H9 (cell line): ENCODE measurements around the gene VLDLR. TPM values are rescaled to one million over a fixed set of nuclear protein-coding genes. Genes with fewer than 3 reads are reported as not detected.
A peak's percentile ranks its signal among the peaks of the same experiment; 100 is the strongest.

Experiments
- DNase-seq: peaks from one replicate; pipeline ENCODE4 v3.0.0-alpha.2; 2017
- H2AFZ ChIP-seq: one replicate; pipeline ENCODE4 v1.6.1; 2013; ENCODE audit warnings: mild to moderate bottlenecking, low read length, control low read depth, moderate library complexity
- H2AK5ac ChIP-seq: 2 replicates; pipeline ENCODE4 v1.6.1; 2013; ENCODE audit warnings: low read length, control low read depth, mixed read lengths; ENCODE audit not compliant: insufficient read length
- H2BK120ac ChIP-seq: one replicate; pipeline ENCODE4 v1.6.1; 2013; ENCODE audit warnings: low read depth, mild to moderate bottlenecking, low read length, control low read depth, inconsistent platforms; ENCODE audit not compliant: poor library complexity, severe bottlenecking
- H2BK12ac ChIP-seq: 2 replicates; pipeline ENCODE4 v1.6.1; 2013; ENCODE audit warnings: low read length, control low read depth, mixed read lengths, low read depth; ENCODE audit not compliant: insufficient read length
- H2BK15ac ChIP-seq: 2 replicates; pipeline ENCODE4 v1.6.1; 2013; ENCODE audit warnings: low read depth, low read length, control low read depth
- H2BK20ac ChIP-seq: one replicate; pipeline ENCODE4 v1.6.1; 2013; ENCODE audit warnings: low read depth, mild to moderate bottlenecking, low read length, control low read depth, inconsistent platforms; ENCODE audit not compliant: poor library complexity, severe bottlenecking
- H2BK5ac ChIP-seq: 2 replicates; pipeline ENCODE4 v1.6.1; 2013; ENCODE audit warnings: low read length, control low read depth, mixed read lengths; ENCODE audit not compliant: insufficient read length
- H3K14ac ChIP-seq: 2 replicates; pipeline ENCODE4 v1.6.1; 2013; ENCODE audit warnings: low read length, control low read depth; ENCODE audit not compliant: insufficient read depth
- H3K18ac ChIP-seq: 2 replicates; pipeline ENCODE4 v1.6.1; 2013; ENCODE audit warnings: low read depth, mild to moderate bottlenecking, mixed read lengths, low read length, control low read depth; ENCODE audit not compliant: insufficient read length
- H3K23ac ChIP-seq: 2 replicates; pipeline ENCODE4 v1.6.1; 2013; ENCODE audit warnings: low read length, control low read depth, mixed read lengths, low read depth; ENCODE audit not compliant: insufficient read length
- H3K23me2 ChIP-seq: 2 replicates; pipeline ENCODE4 v1.6.1; 2013; ENCODE audit warnings: low read depth, mild to moderate bottlenecking, mixed read lengths, low read length, control low read depth; ENCODE audit not compliant: insufficient read length, poor library complexity, severe bottlenecking
- H3K27ac ChIP-seq: 2 replicates; pipeline ENCODE4 v1.5.1; 2013; ENCODE audit warnings: low read length, control low read depth, mixed read lengths, low read depth; ENCODE audit not compliant: insufficient read length
- H3K27me3 ChIP-seq: 2 replicates; pipeline ENCODE4 v1.6.1; 2013; ENCODE audit warnings: low read length, control low read depth, inconsistent platforms; ENCODE audit not compliant: insufficient read depth
- H3K4ac ChIP-seq: 2 replicates; pipeline ENCODE4 v1.6.1; 2013; ENCODE audit warnings: low read depth, mild to moderate bottlenecking, control low read depth, inconsistent platforms, low read length, moderate library complexity
- H3K4me1 ChIP-seq: 2 replicates; pipeline ENCODE4 v1.6.1; 2013; ENCODE audit warnings: low read length, control low read depth, inconsistent platforms; ENCODE audit not compliant: insufficient read depth
- H3K4me2 ChIP-seq: 2 replicates; pipeline ENCODE4 v1.6.1; 2013; ENCODE audit warnings: low read length, control low read depth, mixed read lengths; ENCODE audit not compliant: insufficient read length, insufficient read depth
- H3K56ac ChIP-seq: 2 replicates; pipeline ENCODE4 v1.6.1; 2013; ENCODE audit warnings: low read depth, mild to moderate bottlenecking, mixed read lengths, low read length, control low read depth; ENCODE audit not compliant: insufficient read length
- H3K79me1 ChIP-seq: 2 replicates; pipeline ENCODE4 v1.6.1; 2013; ENCODE audit warnings: low read depth, mild to moderate bottlenecking, moderate library complexity, low read length, control low read depth, inconsistent platforms; ENCODE audit not compliant: insufficient read depth, poor library complexity, severe bottlenecking
- H3K79me2 ChIP-seq: 2 replicates; pipeline ENCODE4 v1.6.1; 2013; ENCODE audit warnings: low read length, control low read depth, inconsistent platforms; ENCODE audit not compliant: insufficient read depth
- H3K9ac ChIP-seq: 2 replicates; pipeline ENCODE4 v1.6.1; 2013; ENCODE audit warnings: low read length, control low read depth, mixed read lengths; ENCODE audit not compliant: insufficient read length; ENCODE audit errors: extremely low read depth
- H3K9me3 ChIP-seq: one replicate; pipeline ENCODE4 v1.6.1; 2013; ENCODE audit warnings: low read depth, low read length, inconsistent platforms; ENCODE audit not compliant: control insufficient read depth
- H3T11ph ChIP-seq: one replicate; pipeline ENCODE4 v1.6.1; 2013; ENCODE audit warnings: mild to moderate bottlenecking, low read length, control low read depth, inconsistent platforms
- H4K20me1 ChIP-seq: one replicate; pipeline ENCODE4 v1.6.1; 2013; ENCODE audit not compliant: control insufficient read depth, insufficient read length, insufficient read depth
- H4K5ac ChIP-seq: 2 replicates; pipeline ENCODE4 v1.6.1; 2013; ENCODE audit warnings: low read depth, mild to moderate bottlenecking, mixed read lengths, low read length, control low read depth; ENCODE audit not compliant: insufficient read length
- H4K8ac ChIP-seq: replicated peaks from 2 replicates; pipeline ENCODE4 v1.6.1; 2013; ENCODE audit warnings: low read length, control low read depth, mixed read lengths, low read depth; ENCODE audit not compliant: insufficient read length
- H4K91ac ChIP-seq: 2 replicates; pipeline ENCODE4 v1.6.1; 2013; ENCODE audit warnings: low read depth, mild to moderate bottlenecking, moderate library complexity, mixed read lengths, low read length, control low read depth; ENCODE audit not compliant: insufficient read length
- H3K27ac Mint-ChIP-seq, 3 experiments: 2 replicates in 2 of 3; 3 replicates in 1 of 3; pipeline ENCODE4 v1.8.0; 2020 to 2021; ENCODE audit warnings: mixed read lengths in 3 of 3, mild to moderate bottlenecking in 1 of 3, moderate library complexity in 1 of 3
- H3K27me3 Mint-ChIP-seq: 2 replicates; pipeline ENCODE4 v1.8.0; 2021; ENCODE audit warnings: low read depth, mild to moderate bottlenecking, moderate library complexity, mixed read lengths
- H3K36me3 Mint-ChIP-seq, 3 experiments: 2 replicates in 2 of 3; 3 replicates in 1 of 3; pipeline ENCODE4 v1.8.0; 2020 to 2021; ENCODE audit warnings: low read depth in 3 of 3, mixed read lengths in 3 of 3; ENCODE audit not compliant: insufficient read depth in 1 of 3
- H3K4me1 Mint-ChIP-seq, 2 experiments: 2 replicates each; pipeline ENCODE4 v1.8.0; 2020; ENCODE audit warnings: mixed read lengths in 2 of 2
- H3K4me3 Mint-ChIP-seq, 2 experiments: 2 replicates in 1 of 2; 3 replicates in 1 of 2; pipeline ENCODE4 v1.8.0; 2020 to 2021; ENCODE audit warnings: mild to moderate bottlenecking in 2 of 2, mixed read lengths in 2 of 2, moderate library complexity in 1 of 2
- H3K9me3 Mint-ChIP-seq, 2 experiments: 2 replicates in 1 of 2; 3 replicates in 1 of 2; pipeline ENCODE4 v1.8.0; 2020; ENCODE audit warnings: mild to moderate bottlenecking in 2 of 2, mixed read lengths in 2 of 2, moderate library complexity in 1 of 2
- CTCF ChIP-seq: fragments of 200-600 bp; sonication (generic); conservative IDR thresholded peaks from 3 replicates; pipeline ENCODE4 v1.8.0; 2021; ENCODE audit warnings: antibody characterized with exemption, mild to moderate bottlenecking
- WGBS: extraction: QIAGEN DNeasy Blood & Tissue Kit; methylation state at CpG from one replicate; pipeline ENCODE4 v1.1.7; 2013; ENCODE audit warnings: missing lambda C conversion rate, low lambda C conversion rate, mixed read lengths; ENCODE audit not compliant: insufficient read length; ENCODE audit errors: extremely low coverage; 5-methylcytosine and 5-hydroxymethylcytosine counted together
- total RNA-seq: library from RNA; stranded (reverse); gene quantifications from 2 replicates; pipeline ENCODE4 v1.2.1, GENCODE V29; 2021

Gene VLDLR
- total RNA-seq, 1 experiment from 2014 or later, result 19.1 TPM

GRCh38 chr9:2599896-2600295 lies 21.7 kb upstream of the VLDLR start:
- no peak overlapping the region for H3K27ac ChIP-seq
- no peaks in the 10 kb centered on the region for H3K9me3 ChIP-seq
- H2BK12ac ChIP-seq, result no peak overlapping the region
- H2BK5ac ChIP-seq, result no peak overlapping the region
- H3K18ac ChIP-seq, result no peak overlapping the region
- Mint-ChIP-seq H3K4me3 (no peak overlapping the region), H3K9me3 (no peaks in the 10 kb centered on the region), H3K27me3 (no peaks in the 10 kb centered on the region), H3K27ac (peak overlapping the region in 1 of 3 experiments; percentile 18; a peak in 1 of 7 replicates), H3K36me3 (no peaks in the 10 kb centered on the region; a peak in 1 of 7 replicates), H3K4me1 (peaks cover 0 to 3% of the 10 kb centered on the region in 2 experiments; a peak in 1 of 4 replicates)
- no peak overlapping the region for H4K8ac ChIP-seq
- H2AFZ ChIP-seq, result no peak overlapping the region
- H4K91ac ChIP-seq, result no peak overlapping the region
- H3K4ac ChIP-seq, result no peak overlapping the region
- no peak overlapping the region for H4K5ac ChIP-seq
- no CpG with 5 or more reads among the region's 2 CpGs for WGBS
- no peak overlapping the region for H3K56ac ChIP-seq
- H3K79me2 ChIP-seq, result no peaks in the 10 kb centered on the region
- H2BK15ac ChIP-seq, result no peak overlapping the region
- no peak overlapping the region for H3K14ac ChIP-seq
- no peak for TF ChIP-seq CTCF
- H3T11ph ChIP-seq, result no peak overlapping the region
- no peaks in the 10 kb centered on the region for H3K23me2 ChIP-seq
- H4K20me1 ChIP-seq, result no peaks in the 10 kb centered on the region
- no peaks in the 10 kb centered on the region; the same call in 1 of the 2 replicates for H3K4me1 ChIP-seq
- H2BK120ac ChIP-seq, result no peak overlapping the region
- no peak overlapping the region for H2BK20ac ChIP-seq
- no peak overlapping the region for H3K9ac ChIP-seq
- H3K79me1 ChIP-seq, result no peaks in the 10 kb centered on the region
- no peak overlapping the region for H3K4me2 ChIP-seq
- no peak overlapping the region for H2AK5ac ChIP-seq
- 0 out of 2 replicates have a peak, but pooled peaks cover 2% of the 10 kb centered on the region for H3K27me3 ChIP-seq
- no peak for DNase-seq
- no peak overlapping the region for H3K23ac ChIP-seq
